GM21423 (cell line): ENCODE data around the gene VEPH1.

Experiments used
- ATAC-seq: cut with Tn5 transposase; IDR thresholded peaks from one replicate; pipeline ENCODE4 v1.9.1; 2021; ENCODE audit warnings: mild to moderate bottlenecking, moderate library complexity; ENCODE audit not compliant: unreplicated experiment

VEPH1 gene

GRCh38 chr3:157393113-157393512 lies 110.1 kb downstream of the VEPH1 start:
- ATAC-seq = no peak

- ATAC-seq = no peak
Observed at GRCh38 chr3:157392104-157392503, 111.1 kb downstream of the VEPH1 start.

GRCh38 chr3:157390713-157391515 lies 112.3 kb downstream of the VEPH1 start:
- no peak for ATAC-seq

GRCh38 chr3:157388976-157389375 lies 114.2 kb downstream of the VEPH1 start:
- ATAC-seq = no peak

- no peak for ATAC-seq
Observed at GRCh38 chr3:157387708-157388435, 115.3 kb downstream of the VEPH1 start.

- no peak for ATAC-seq
Observed at GRCh38 chr3:157384491-157384890, 118.7 kb downstream of the VEPH1 start.

- ATAC-seq = no peak
Observed at GRCh38 chr3:157384031-157384430, 119.2 kb downstream of the VEPH1 start.

GRCh38 chr3:157381606-157382005 lies 121.6 kb downstream of the VEPH1 start:
- ATAC-seq = no peak

- no peak for ATAC-seq
Observed at GRCh38 chr3:157379525-157380140, 123.6 kb downstream of the VEPH1 start.

- ATAC-seq = no peak
Observed at GRCh38 chr3:157376603-157377300, 126.5 kb downstream of the VEPH1 start.

- ATAC-seq = no peak
Observed at GRCh38 chr3:157375342-157375986, 127.8 kb downstream of the VEPH1 start.

- ATAC-seq = no peak
Observed at GRCh38 chr3:157374933-157375332, 128.3 kb downstream of the VEPH1 start.

- ATAC-seq = no peak
Observed at GRCh38 chr3:157373783-157374182, 129.4 kb downstream of the VEPH1 start.

GRCh38 chr3:157370867-157371266 lies 132.3 kb downstream of the VEPH1 start:
- no peak for ATAC-seq

- no peak for ATAC-seq
Observed at GRCh38 chr3:157369727-157370421, 133.3 kb downstream of the VEPH1 start.

GRCh38 chr3:157368171-157368570 lies 135.0 kb downstream of the VEPH1 start:
- ATAC-seq = no peak

GRCh38 chr3:157363393-157363792 lies 139.8 kb downstream of the VEPH1 start:
- no peak for ATAC-seq

GRCh38 chr3:157362348-157362747 lies 140.9 kb downstream of the VEPH1 start:
- no peak for ATAC-seq

- ATAC-seq = no peak
Observed at GRCh38 chr3:157360044-157360443, 143.2 kb downstream of the VEPH1 start.

- no peak for ATAC-seq
Observed at GRCh38 chr3:157356541-157356940, 146.7 kb downstream of the VEPH1 start.
